ENCODE measurements around the gene SLC22A1. TPM values are rescaled to one million over a fixed set of nuclear protein-coding genes. Genes with fewer than 3 reads are reported as not detected.

The SLC22A1 gene
- total and polyA plus RNA-seq, 2 of the 8 experiments (the other 6 are each of a cell fraction or from before 2014, with no cell fraction given) = 0.12 to 0.45 TPM

DNA sequence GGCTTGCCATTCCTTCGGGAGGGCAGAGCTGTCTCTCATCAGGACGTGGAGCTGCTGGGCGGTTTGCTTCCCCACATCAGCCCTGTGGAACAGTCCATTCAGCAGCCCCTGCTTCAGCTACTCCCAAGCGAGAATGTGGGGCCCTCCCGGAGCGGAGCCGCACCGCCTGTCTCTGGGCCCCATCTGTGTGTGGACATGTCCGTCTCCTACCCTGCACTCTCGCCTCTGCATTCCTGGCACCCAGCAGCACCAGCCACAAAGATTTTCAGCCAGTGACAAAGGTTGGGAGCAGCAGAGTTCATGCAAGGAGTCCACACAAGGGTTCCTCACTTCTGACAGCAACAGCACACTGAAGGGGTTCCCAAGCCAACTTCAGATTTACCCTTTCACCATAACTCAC is 29.0 kb upstream of the SLC22A1 start (continued):
- no peak for TF ChIP-seq EGR1 (IDR thresholded peaks at IDR 0.05; ENCODE audit: borderline replicate concordance, low read depth, low read length)
- no peak for TF ChIP-seq CHD1 (IDR thresholded peaks at IDR 0.05; ENCODE audit: low read depth, low read length)
- no peak for TF ChIP-seq JUN (IDR thresholded peaks at IDR 0.05; ENCODE audit: low read depth, low read length)
